Activated T-helper 1 cell treated with anti-CD3 and anti-CD28 coated beads, Interleukin-2, amount 50 U/mL, for 16 hours (primary cell): Measurements from ENCODE around the gene CHRM2.

Experiments
- DNase-seq, 2 donors: peaks; one replicate each; pipeline ENCODE4 v3.0.0-alpha.2; 2020; ENCODE audit warnings: low read depth in 1 of 2, low spot score in 1 of 2

The CHRM2 gene

DNA sequence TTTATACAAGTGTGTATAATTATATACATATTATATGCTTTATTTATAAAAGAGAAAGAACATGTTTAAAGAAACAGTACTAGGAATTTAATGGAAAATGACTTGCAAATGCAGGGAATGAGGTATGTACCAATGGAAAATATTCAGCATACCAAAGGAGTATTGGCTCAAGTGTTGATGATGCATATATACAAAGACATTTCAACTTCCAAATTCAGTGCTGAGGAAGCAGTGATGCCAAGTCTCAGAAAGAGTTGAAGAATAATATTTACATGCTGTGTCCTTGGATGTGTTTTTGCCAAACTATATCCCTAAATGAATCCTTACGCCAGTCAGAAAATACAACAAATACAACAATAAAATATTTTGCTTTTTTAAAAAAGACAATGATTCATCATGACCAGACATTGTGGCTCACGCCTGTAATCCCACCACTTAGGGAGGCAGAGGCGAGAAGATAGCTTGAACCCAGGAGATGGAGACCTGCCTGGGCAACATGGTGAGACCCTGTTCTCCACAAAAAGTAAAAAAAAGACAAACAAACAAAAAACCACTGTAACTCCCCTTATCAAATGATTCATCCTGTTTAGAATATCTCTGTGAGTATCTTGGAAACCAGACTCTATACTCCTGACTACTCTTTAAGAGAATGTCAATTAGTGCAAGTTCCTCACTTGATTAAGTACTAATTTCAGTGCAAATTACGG is 157.2 kb downstream of the CHRM2 start:
- DNase-seq: no peak

GRCh38 chr7:137026176-137026500 is 157.7 kb downstream of the CHRM2 start:
- DNase-seq: no peak

GRCh38 chr7:137032436-137032835 is 164.0 kb downstream of the CHRM2 start:
- no peak for DNase-seq

- no peak for DNase-seq
Observed at GRCh38 chr7:137036768-137037167, 168.3 kb downstream of the CHRM2 start.

DNA sequence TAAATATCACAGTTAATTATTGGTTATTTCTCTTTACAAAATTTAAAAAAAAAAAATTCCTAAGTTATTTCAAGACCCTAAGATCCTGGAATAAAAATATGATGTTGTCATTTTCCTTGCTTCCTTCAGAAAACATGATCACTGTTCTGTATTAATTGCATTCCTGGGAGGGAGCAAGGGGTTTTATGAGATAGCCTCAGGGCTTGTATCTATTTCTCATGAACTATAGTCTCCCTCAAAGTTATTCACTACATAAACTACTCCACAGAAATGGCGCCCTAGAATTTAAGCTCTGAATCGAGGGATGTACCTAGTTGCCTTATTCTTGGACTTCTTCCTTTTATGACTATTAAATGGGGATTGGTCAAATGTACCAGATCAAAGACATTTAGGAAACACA is 170.3 kb downstream of the CHRM2 start:
- DNase-seq: no peak

DNA sequence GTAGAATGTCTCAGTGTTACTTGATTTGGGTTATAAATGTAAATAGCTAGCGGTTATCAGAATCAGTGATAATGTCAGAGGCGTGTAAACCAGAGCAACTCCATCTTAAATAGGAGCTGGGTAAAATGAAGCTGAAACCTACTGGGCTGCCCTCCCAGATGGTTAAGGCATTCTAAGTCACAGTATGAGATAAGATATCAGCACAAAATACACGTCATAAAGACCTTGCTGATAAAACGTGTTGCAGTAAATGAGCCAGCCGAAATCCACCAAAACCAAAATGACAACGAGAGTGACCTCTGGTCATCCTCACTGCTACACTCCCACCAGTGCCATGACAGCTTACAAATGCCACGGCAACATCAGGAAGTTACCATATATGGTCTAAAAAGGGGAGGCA is 172.3 kb downstream of the CHRM2 start:
- DNase-seq: no peak

DNA sequence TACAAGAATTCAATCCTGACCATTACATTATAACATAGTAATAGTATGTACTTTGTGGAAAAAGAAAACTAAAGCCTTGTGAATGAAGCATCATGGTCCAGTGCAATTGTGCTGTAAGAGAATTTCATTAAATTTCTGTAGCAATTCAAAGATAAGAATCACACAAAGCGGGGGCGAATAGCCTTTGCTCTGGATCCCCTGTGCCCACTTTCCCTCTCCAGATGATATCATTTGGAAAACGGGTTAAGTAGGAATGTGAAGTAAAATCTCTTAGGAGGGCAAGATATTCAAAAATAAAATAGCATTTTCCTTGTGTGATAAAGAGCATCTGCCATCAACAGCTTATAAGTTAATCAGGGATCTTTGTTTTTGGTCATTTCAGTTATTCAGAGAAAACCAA is 177.1 kb downstream of the CHRM2 start:
- no peak for DNase-seq

GRCh38 chr7:137069249-137069963 is 201.0 kb downstream of the CHRM2 start:
- no peak for DNase-seq
